Measurements from ENCODE around the gene ATP5F1D. TPM values are rescaled to one million over a fixed set of nuclear protein-coding genes. Genes with fewer than 3 reads are reported as not detected.
"Not testable (repeated sequence)": the region's sequence is repeated elsewhere in the genome, so short reads cannot be mapped to it uniquely, and the experiment has no call there.

ATP5F1D gene
- polyA plus RNA-seq, 4 donors, result 126 to 823 (median 492) TPM

GRCh38 chr19:1245494-1246264 is 4.1 kb downstream of the ATP5F1D start:
- WGBS, 3 donors, result 50 to 72% (median 56%) methylated on average over 22 to 26 of the region's 26 CpGs
- no peaks in the 10 kb centered on the region for H3K27me3 ChIP-seq (ENCODE audit: control insufficient read depth in 3 of 3, insufficient read depth in 3 of 3, low read length in 3 of 3)
- peaks cover 0 to 64% (median 3%) of the 10 kb centered on the region in 3 donors for H3K4me1 ChIP-seq (ENCODE audit: control insufficient read depth in 3 of 3, insufficient read depth in 2 of 3, low read depth in 1 of 3, low read length in 2 of 3)

GRCh38 chr19:1246265-1247087 is 4.9 kb downstream of the ATP5F1D start:
- not testable (repeated sequence) for FAIRE-seq; H3K27me3 ChIP-seq (ENCODE audit: control insufficient read depth in 3 of 3, insufficient read depth in 3 of 3, low read length in 3 of 3); H3K9me3 ChIP-seq (ENCODE audit: control insufficient read depth in 2 of 2, insufficient read depth in 1 of 2, low read depth in 1 of 2, low read length in 1 of 2); H3K4me3 ChIP-seq (ENCODE audit: low read depth in 1 of 3, low read length in 3 of 3)
- Histone ChIP-seq H3K36me3 (ENCODE audit: control insufficient read depth in 3 of 3, insufficient read depth in 2 of 3, low read depth in 1 of 3, low read length in 3 of 3) (peaks cover 2 to 50% (median 8%) of the 10 kb centered on the region in 3 donors), H3K27ac (ENCODE audit: low read depth in 1 of 3, low read length in 2 of 3) (peak overlapping the region; percentile 77 to 97 (median 96)), H3K4me1 (ENCODE audit: control insufficient read depth in 3 of 3, insufficient read depth in 2 of 3, low read depth in 1 of 3, low read length in 2 of 3) (peaks cover 0 to 57% (median 0%) of the 10 kb centered on the region in 3 donors)
- 53 to 72% (median 69%) methylated on average over 26 to 27 of the region's 27 CpGs for WGBS, 3 donors
- DNase-seq, result peak in 1 of 2 donors; percentile 90

More at GRCh38 chr19:1245494-1246264, 4.1 kb downstream of the ATP5F1D start:
- H3K4me3 ChIP-seq (ENCODE audit: low read depth in 1 of 3, low read length in 3 of 3), result peak overlapping the region in 2 of 3 donors; percentile 18 to 32
- peaks cover 0 to 42% (median 5%) of the 10 kb centered on the region in 3 donors for H3K36me3 ChIP-seq (ENCODE audit: control insufficient read depth in 3 of 3, insufficient read depth in 2 of 3, low read depth in 1 of 3, low read length in 3 of 3)
- FAIRE-seq (no peak), DNase-seq (peak; percentile 92 to 94)
- H3K9me3 ChIP-seq (ENCODE audit: control insufficient read depth in 2 of 2, insufficient read depth in 1 of 2, low read depth in 1 of 2, low read length in 1 of 2), result no peaks in the 10 kb centered on the region
- H3K27ac ChIP-seq (ENCODE audit: low read depth in 1 of 3, low read length in 2 of 3), result peak overlapping the region; percentile 86 to 97 (median 96)

GRCh38 chr19:1247748-1248138 is 6.2 kb downstream of the ATP5F1D start:
- H3K36me3 ChIP-seq (ENCODE audit: control insufficient read depth in 3 of 3, insufficient read depth in 2 of 3, low read depth in 1 of 3, low read length in 3 of 3), result peaks cover 7 to 59% (median 8%) of the 10 kb centered on the region in 3 donors
- H3K27ac ChIP-seq (ENCODE audit: low read depth in 1 of 3, low read length in 2 of 3), result peak overlapping the region; percentile 96 to 98 (median 98)
- FAIRE-seq, result no peak
- peaks cover 0 to 49% (median 0%) of the 10 kb centered on the region in 3 donors for H3K4me1 ChIP-seq (ENCODE audit: control insufficient read depth in 3 of 3, insufficient read depth in 2 of 3, low read depth in 1 of 3, low read length in 2 of 3)
- no peaks in the 10 kb centered on the region for H3K9me3 ChIP-seq (ENCODE audit: control insufficient read depth in 2 of 2, insufficient read depth in 1 of 2, low read depth in 1 of 2, low read length in 1 of 2)
- 59 to 67% (median 64%) methylated on average over 7 to 8 of the region's 8 CpGs for WGBS, 3 donors
- DNase-seq, result no peak
- H3K4me3 ChIP-seq (ENCODE audit: low read depth in 1 of 3, low read length in 3 of 3), result peak overlapping the region; percentile 18 to 94 (median 54)
- H3K27me3 ChIP-seq (ENCODE audit: control insufficient read depth in 3 of 3, insufficient read depth in 3 of 3, low read length in 3 of 3), result no peaks in the 10 kb centered on the region

GRCh38 chr19:1248139-1248785 is 6.7 kb downstream of the ATP5F1D start, which contains the start of gene MIDN:
MIDN (plus strand) TSS chr19:1248583; CDS start chr19:1250297, 1,714 bp downstream.
- DNase-seq (peak; percentile 84 to 92), FAIRE-seq (no peak)
- 1 to 2% (median 1%) methylated on average over 29 to 60 of the region's 60 CpGs for WGBS, 3 donors
- no peaks in the 10 kb centered on the region for H3K27me3 ChIP-seq (ENCODE audit: control insufficient read depth in 3 of 3, insufficient read depth in 3 of 3, low read length in 3 of 3)
- peak within 1 kb of the TSS; percentile 54 to 94 (median 60) for H3K4me3 ChIP-seq (ENCODE audit: low read depth in 1 of 3, low read length in 3 of 3)
- H3K36me3 ChIP-seq (ENCODE audit: control insufficient read depth in 3 of 3, insufficient read depth in 2 of 3, low read depth in 1 of 3, low read length in 3 of 3), result peaks cover 7 to 60% (median 8%) of the 10 kb centered on the region in 3 donors
- no peaks in the 10 kb centered on the region for H3K9me3 ChIP-seq (ENCODE audit: control insufficient read depth in 2 of 2, insufficient read depth in 1 of 2, low read depth in 1 of 2, low read length in 1 of 2)
- peak within 1 kb of the TSS; percentile 96 to 98 (median 98) for H3K27ac ChIP-seq (ENCODE audit: low read depth in 1 of 3, low read length in 2 of 3)
- H3K4me1 ChIP-seq (ENCODE audit: control insufficient read depth in 3 of 3, insufficient read depth in 2 of 3, low read depth in 1 of 3, low read length in 2 of 3), result peaks cover 0 to 46% (median 0%) of the 10 kb centered on the region in 3 donors

- Histone ChIP-seq H3K4me1 (ENCODE audit: control insufficient read depth in 3 of 3, insufficient read depth in 2 of 3, low read depth in 1 of 3, low read length in 2 of 3) (peaks cover 1 to 46% (median 2%) of the 10 kb centered on the region in 3 donors), H3K27ac (ENCODE audit: low read depth in 1 of 3, low read length in 2 of 3) (peak overlapping the region; percentile 96 to 98 (median 98)), H3K27me3 (ENCODE audit: control insufficient read depth in 3 of 3, insufficient read depth in 3 of 3, low read length in 3 of 3) (no peaks in the 10 kb centered on the region), H3K36me3 (ENCODE audit: control insufficient read depth in 3 of 3, insufficient read depth in 2 of 3, low read depth in 1 of 3, low read length in 3 of 3) (peaks cover 8 to 61% (median 9%) of the 10 kb centered on the region in 3 donors), H3K9me3 (ENCODE audit: control insufficient read depth in 2 of 2, insufficient read depth in 1 of 2, low read depth in 1 of 2, low read length in 1 of 2) (no peaks in the 10 kb centered on the region), H3K4me3 (ENCODE audit: low read depth in 1 of 3, low read length in 3 of 3) (peak overlapping the region; percentile 54 to 94 (median 60))
- no peak for FAIRE-seq
- 0 to 1% (median 1%) methylated on average over 8 to 74 of the region's 74 CpGs for WGBS, 3 donors
- peak; percentile 62 to 87 for DNase-seq
Measured at GRCh38 chr19:1248786-1249297, 7.3 kb downstream of the ATP5F1D start.

- FAIRE-seq, result no peak
- Histone ChIP-seq H3K9me3 (ENCODE audit: control insufficient read depth in 2 of 2, insufficient read depth in 1 of 2, low read depth in 1 of 2, low read length in 1 of 2) (no peaks in the 10 kb centered on the region), H3K4me1 (ENCODE audit: control insufficient read depth in 3 of 3, insufficient read depth in 2 of 3, low read depth in 1 of 3, low read length in 2 of 3) (peaks cover 2 to 44% (median 7%) of the 10 kb centered on the region in 3 donors), H3K4me3 (ENCODE audit: low read depth in 1 of 3, low read length in 3 of 3) (peak overlapping the region; percentile 90 to 98 (median 94)), H3K36me3 (ENCODE audit: control insufficient read depth in 3 of 3, insufficient read depth in 2 of 3, low read depth in 1 of 3, low read length in 3 of 3) (peaks cover 8 to 61% (median 13%) of the 10 kb centered on the region in 3 donors), H3K27me3 (ENCODE audit: control insufficient read depth in 3 of 3, insufficient read depth in 3 of 3, low read length in 3 of 3) (no peaks in the 10 kb centered on the region), H3K27ac (ENCODE audit: low read depth in 1 of 3, low read length in 2 of 3) (peak overlapping the region; percentile 96 to 98 (median 98))
- peak; percentile 94 to 98 for DNase-seq
- 0 to 2% (median 0%) methylated on average over 12 to 102 of the region's 102 CpGs for WGBS, 3 donors
Measured at GRCh38 chr19:1249298-1249989, 7.9 kb downstream of the ATP5F1D start.

- Histone ChIP-seq H3K4me3 (ENCODE audit: low read depth in 1 of 3, low read length in 3 of 3) (peak overlapping the region; percentile 90 to 98 (median 94)), H3K4me1 (ENCODE audit: control insufficient read depth in 3 of 3, insufficient read depth in 2 of 3, low read depth in 1 of 3, low read length in 2 of 3) (peaks cover 2 to 44% (median 9%) of the 10 kb centered on the region in 3 donors), H3K36me3 (ENCODE audit: control insufficient read depth in 3 of 3, insufficient read depth in 2 of 3, low read depth in 1 of 3, low read length in 3 of 3) (peaks cover 8 to 61% (median 19%) of the 10 kb centered on the region in 3 donors), H3K9me3 (ENCODE audit: control insufficient read depth in 2 of 2, insufficient read depth in 1 of 2, low read depth in 1 of 2, low read length in 1 of 2) (no peaks in the 10 kb centered on the region), H3K27me3 (ENCODE audit: control insufficient read depth in 3 of 3, insufficient read depth in 3 of 3, low read length in 3 of 3) (no peaks in the 10 kb centered on the region), H3K27ac (ENCODE audit: low read depth in 1 of 3, low read length in 2 of 3) (peak overlapping the region; percentile 86 to 96 (median 90))
- DNase-seq (no peak), FAIRE-seq (no peak)
- 0% methylated on average over 45 to 67 of the region's 67 CpGs for WGBS, 3 donors
Measured at GRCh38 chr19:1249990-1250436, 8.5 kb downstream of the ATP5F1D start.
